Measurements from ENCODE around the gene CFHR5.
"Not testable (repeated sequence)": the region's sequence is repeated elsewhere in the genome, so short reads cannot be mapped to it uniquely, and the experiment has no call there.

The CFHR5 gene

GRCh38 chr1:196943568-196943967 lies 33.8 kb upstream of the CFHR5 start, which contains the start of gene CFHR2:
TSS of gene CFHR2 (plus strand) at chr1:196943738. CDS start at chr1:196943881, 143 bp downstream.
- H4K8ac ChIP-seq (ENCODE audit: low read depth, low read length); H3K27ac ChIP-seq (ENCODE audit: low read depth, low read length); H3K27me3 ChIP-seq (ENCODE audit: insufficient read depth, low read length); H2BK12ac ChIP-seq (ENCODE audit: low read length); H4K12ac ChIP-seq (ENCODE audit: low read depth, low read length); H2BK120ac ChIP-seq (ENCODE audit: insufficient read depth, low read length, poor library complexity); H2BK5ac ChIP-seq (ENCODE audit: low read depth, low read length, poor library complexity); H2AFZ ChIP-seq (ENCODE audit: insufficient read depth, low read length, poor library complexity); H3K4me3 ChIP-seq (ENCODE audit: low read depth, low read length); H3K79me2 ChIP-seq (ENCODE audit: control insufficient read depth, insufficient read depth, low read length, poor library complexity); H3K14ac ChIP-seq (ENCODE audit: low read length); DNase-seq; H4K91ac ChIP-seq (ENCODE audit: low read depth, low read length); H3K4me2 ChIP-seq (ENCODE audit: low read length); H2AK5ac ChIP-seq (ENCODE audit: low read length); H3K18ac ChIP-seq (ENCODE audit: low read length); H3K9ac ChIP-seq (ENCODE audit: low read length); H3K23ac ChIP-seq (ENCODE audit: low read length); H3K4me1 ChIP-seq (ENCODE audit: control insufficient read depth in 1 of 2, insufficient read depth in 2 of 2, low read length in 2 of 2); H3K9me3 ChIP-seq (ENCODE audit: insufficient read depth, low read depth, low read length); H3K4ac ChIP-seq (ENCODE audit: low read depth, low read length); H3K36me3 ChIP-seq (ENCODE audit: control insufficient read depth in 1 of 2, insufficient read depth in 2 of 2, low read length in 2 of 2); H3K79me1 ChIP-seq (ENCODE audit: low read length): not testable (repeated sequence)
- WGBS (ENCODE audit: extremely low coverage, insufficient coverage, insufficient read length), result no CpG with 5 or more reads among the region's 1 CpG

- H3K27me3 ChIP-seq (ENCODE audit: insufficient read depth, low read length), result no peaks in the 10 kb centered on the region
Measured at GRCh38 chr1:196951711-196952394, 25.5 kb upstream of the CFHR5 start.

GRCh38 chr1:196954778-196955177 lies 22.6 kb upstream of the CFHR5 start:
- H4K12ac ChIP-seq (ENCODE audit: low read depth, low read length), result no peak overlapping the region
- no peak overlapping the region for H4K8ac ChIP-seq (ENCODE audit: low read depth, low read length)
- no peaks in the 10 kb centered on the region for H3K4me1 ChIP-seq (ENCODE audit: control insufficient read depth in 1 of 2, insufficient read depth in 2 of 2, low read length in 2 of 2)
- H2BK12ac ChIP-seq (ENCODE audit: low read length), result no peak overlapping the region
- no peaks in the 10 kb centered on the region for H3K9me3 ChIP-seq (ENCODE audit: insufficient read depth, low read depth, low read length)
- H3K27ac ChIP-seq (ENCODE audit: low read depth, low read length), result no peak overlapping the region
- no peaks in the 10 kb centered on the region for H3K79me2 ChIP-seq (ENCODE audit: control insufficient read depth, insufficient read depth, low read length, poor library complexity)
- H2AFZ ChIP-seq (ENCODE audit: insufficient read depth, low read length, poor library complexity), result no peak overlapping the region
- no peak overlapping the region for H2BK120ac ChIP-seq (ENCODE audit: insufficient read depth, low read length, poor library complexity)
- no peak overlapping the region for H3K4me3 ChIP-seq (ENCODE audit: low read depth, low read length)
- no peak overlapping the region for H3K4ac ChIP-seq (ENCODE audit: low read depth, low read length)
- no peaks in the 10 kb centered on the region for H3K79me1 ChIP-seq (ENCODE audit: low read length)
- no peak overlapping the region for H3K18ac ChIP-seq (ENCODE audit: low read length)
- DNase-seq, result no peak
- H3K14ac ChIP-seq (ENCODE audit: low read length), result no peak overlapping the region
- no peaks in the 10 kb centered on the region for H3K36me3 ChIP-seq (ENCODE audit: control insufficient read depth in 1 of 2, insufficient read depth in 2 of 2, low read length in 2 of 2)
- H3K4me2 ChIP-seq (ENCODE audit: low read length), result no peak overlapping the region
- H3K9ac ChIP-seq (ENCODE audit: low read length), result no peak overlapping the region
- no peak overlapping the region for H3K23ac ChIP-seq (ENCODE audit: low read length)
- no peak overlapping the region for H2BK5ac ChIP-seq (ENCODE audit: low read depth, low read length, poor library complexity)
- WGBS (ENCODE audit: extremely low coverage, insufficient coverage, insufficient read length), result no CpG with 5 or more reads among the region's 2 CpGs
- no peaks in the 10 kb centered on the region for H3K27me3 ChIP-seq (ENCODE audit: insufficient read depth, low read length)
- H2AK5ac ChIP-seq (ENCODE audit: low read length), result no peak overlapping the region
- no peak overlapping the region for H4K91ac ChIP-seq (ENCODE audit: low read depth, low read length)

More at GRCh38 chr1:196951711-196952394, 25.5 kb upstream of the CFHR5 start:
- Histone ChIP-seq H3K9me3 (ENCODE audit: insufficient read depth, low read depth, low read length) (no peaks in the 10 kb centered on the region), H3K23ac (ENCODE audit: low read length) (no peak overlapping the region), H3K4me3 (ENCODE audit: low read depth, low read length) (no peak overlapping the region), H3K79me1 (ENCODE audit: low read length) (no peaks in the 10 kb centered on the region), H2AK5ac (ENCODE audit: low read length) (no peak overlapping the region), H3K9ac (ENCODE audit: low read length) (no peak overlapping the region), H2BK12ac (ENCODE audit: low read length) (no peak overlapping the region), H4K12ac (ENCODE audit: low read depth, low read length) (no peak overlapping the region), H2AFZ (ENCODE audit: insufficient read depth, low read length, poor library complexity) (no peak overlapping the region), H3K14ac (ENCODE audit: low read length) (no peak overlapping the region), H3K27ac (ENCODE audit: low read depth, low read length) (no peak overlapping the region), H3K4me1 (ENCODE audit: control insufficient read depth in 1 of 2, insufficient read depth in 2 of 2, low read length in 2 of 2) (no peaks in the 10 kb centered on the region), H3K36me3 (ENCODE audit: control insufficient read depth in 1 of 2, insufficient read depth in 2 of 2, low read length in 2 of 2) (no peaks in the 10 kb centered on the region), H4K91ac (ENCODE audit: low read depth, low read length) (no peak overlapping the region), H4K8ac (ENCODE audit: low read depth, low read length) (no peak overlapping the region), H2BK120ac (ENCODE audit: insufficient read depth, low read length, poor library complexity) (no peak overlapping the region), H2BK5ac (ENCODE audit: low read depth, low read length, poor library complexity) (no peak overlapping the region), H3K18ac (ENCODE audit: low read length) (no peak overlapping the region), H3K79me2 (ENCODE audit: control insufficient read depth, insufficient read depth, low read length, poor library complexity) (no peaks in the 10 kb centered on the region), H3K4me2 (ENCODE audit: low read length) (no peak overlapping the region), H3K4ac (ENCODE audit: low read depth, low read length) (no peak overlapping the region)
- DNase-seq, result no peak
- WGBS (ENCODE audit: extremely low coverage, insufficient coverage, insufficient read length), result no CpG with 5 or more reads among the region's 2 CpGs

GRCh38 chr1:196955926-196956325 lies 21.4 kb upstream of the CFHR5 start:
- Histone ChIP-seq H3K4ac (ENCODE audit: low read depth, low read length) (no peak overlapping the region), H4K91ac (ENCODE audit: low read depth, low read length) (no peak overlapping the region), H2BK12ac (ENCODE audit: low read length) (no peak overlapping the region), H3K14ac (ENCODE audit: low read length) (no peak overlapping the region), H4K12ac (ENCODE audit: low read depth, low read length) (no peak overlapping the region), H3K27me3 (ENCODE audit: insufficient read depth, low read length) (no peaks in the 10 kb centered on the region), H3K4me1 (ENCODE audit: control insufficient read depth in 1 of 2, insufficient read depth in 2 of 2, low read length in 2 of 2) (no peaks in the 10 kb centered on the region), H3K36me3 (ENCODE audit: control insufficient read depth in 1 of 2, insufficient read depth in 2 of 2, low read length in 2 of 2) (no peaks in the 10 kb centered on the region), H3K4me3 (ENCODE audit: low read depth, low read length) (no peak overlapping the region), H3K79me2 (ENCODE audit: control insufficient read depth, insufficient read depth, low read length, poor library complexity) (no peaks in the 10 kb centered on the region), H3K27ac (ENCODE audit: low read depth, low read length) (no peak overlapping the region), H2AK5ac (ENCODE audit: low read length) (no peak overlapping the region), H3K79me1 (ENCODE audit: low read length) (no peaks in the 10 kb centered on the region), H3K4me2 (ENCODE audit: low read length) (no peak overlapping the region), H2BK5ac (ENCODE audit: low read depth, low read length, poor library complexity) (no peak overlapping the region), H2BK120ac (ENCODE audit: insufficient read depth, low read length, poor library complexity) (no peak overlapping the region), H4K8ac (ENCODE audit: low read depth, low read length) (no peak overlapping the region), H3K9me3 (ENCODE audit: insufficient read depth, low read depth, low read length) (no peaks in the 10 kb centered on the region), H3K23ac (ENCODE audit: low read length) (no peak overlapping the region), H3K9ac (ENCODE audit: low read length) (no peak overlapping the region), H2AFZ (ENCODE audit: insufficient read depth, low read length, poor library complexity) (no peak overlapping the region), H3K18ac (ENCODE audit: low read length) (no peak overlapping the region)
- DNase-seq, result no peak
- no CpG with 5 or more reads among the region's 1 CpG for WGBS (ENCODE audit: extremely low coverage, insufficient coverage, insufficient read length)

Measured in trophoblast cell (in vitro differentiated cells and primary cell).